ENCODE measurements around the gene ARHGEF38.

ARHGEF38 gene

GRCh38 chr4:105619188-105619931 is 66.9 kb downstream of the ARHGEF38 start:
- no peak for DNase-seq

DNA sequence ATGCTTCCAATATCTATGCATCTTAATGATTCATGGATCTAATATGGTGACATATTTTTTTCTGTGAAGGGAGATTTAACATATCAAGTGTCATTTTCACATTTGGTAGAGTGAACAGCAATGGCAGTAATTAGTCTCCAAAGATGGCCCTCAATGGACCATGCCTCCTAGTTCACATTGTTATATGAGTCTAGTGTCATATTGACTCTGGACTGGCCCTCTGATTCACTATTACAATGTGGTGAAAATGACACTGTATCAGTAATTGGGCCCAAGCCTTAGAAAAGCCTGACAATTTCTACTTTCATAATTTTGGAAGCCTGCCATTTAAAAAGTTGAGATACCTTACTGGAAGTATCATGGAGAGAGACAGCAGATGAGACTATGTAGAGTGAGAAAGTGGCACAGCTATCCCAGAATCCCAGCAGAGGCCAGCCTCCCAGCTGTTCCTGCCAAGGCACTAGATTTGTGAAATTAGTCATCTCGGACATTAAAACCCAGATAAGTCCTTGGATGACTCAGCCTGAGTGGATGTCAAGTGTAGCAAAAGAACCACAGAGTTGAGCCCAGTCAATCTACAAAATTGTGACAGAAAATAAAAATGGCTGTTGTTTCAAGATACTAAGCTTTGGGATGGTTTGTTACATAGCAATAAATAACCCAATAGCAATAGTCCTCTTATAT is 68.4 kb downstream of the ARHGEF38 start:
- DNase-seq: no peak

- no peak for DNase-seq
Measured at GRCh38 chr4:105622269-105622668, 69.8 kb downstream of the ARHGEF38 start.

- no peak for DNase-seq
Measured at GRCh38 chr4:105623099-105623498, 70.7 kb downstream of the ARHGEF38 start.

DNA sequence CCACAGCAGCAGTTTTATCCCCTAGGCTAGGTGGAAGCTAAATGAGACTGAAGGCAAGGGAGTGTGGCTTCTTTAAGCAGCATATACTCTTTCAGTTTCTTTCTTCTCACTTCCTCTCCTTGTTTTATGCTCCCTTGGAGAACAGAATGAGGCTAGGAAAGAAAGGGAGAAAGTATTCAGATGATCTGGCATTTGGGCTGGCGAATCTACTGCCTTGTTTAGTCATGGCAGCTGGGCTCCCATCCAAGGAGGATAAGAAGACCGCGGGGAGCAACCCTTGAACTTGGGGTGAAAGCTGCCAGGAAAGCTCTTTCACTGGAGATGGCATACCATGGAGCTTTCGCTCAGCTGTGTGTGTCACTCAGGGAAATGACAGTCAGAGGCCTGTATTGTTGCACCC is 72.1 kb downstream of the ARHGEF38 start:
- DNase-seq: no peak

DNA sequence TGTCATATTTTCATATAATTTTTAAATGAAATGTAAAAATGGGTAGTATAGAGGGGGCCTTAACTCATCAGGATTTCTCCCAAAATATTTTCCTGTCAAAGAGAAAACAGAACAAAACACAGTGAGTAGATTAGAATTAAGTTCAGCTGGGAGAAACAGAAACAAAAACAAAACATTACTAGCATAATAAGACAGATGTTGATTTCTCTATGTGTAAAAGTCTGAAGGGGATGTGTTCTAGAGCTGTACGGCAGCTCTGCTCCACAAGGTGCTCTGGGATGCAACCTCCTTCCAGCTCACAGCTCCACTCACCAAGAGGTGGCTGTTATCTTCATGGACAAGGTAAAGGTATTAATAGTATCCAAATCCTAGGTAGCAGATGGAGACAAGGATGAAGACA is 72.8 kb downstream of the ARHGEF38 start:
- DNase-seq: no peak

DNA sequence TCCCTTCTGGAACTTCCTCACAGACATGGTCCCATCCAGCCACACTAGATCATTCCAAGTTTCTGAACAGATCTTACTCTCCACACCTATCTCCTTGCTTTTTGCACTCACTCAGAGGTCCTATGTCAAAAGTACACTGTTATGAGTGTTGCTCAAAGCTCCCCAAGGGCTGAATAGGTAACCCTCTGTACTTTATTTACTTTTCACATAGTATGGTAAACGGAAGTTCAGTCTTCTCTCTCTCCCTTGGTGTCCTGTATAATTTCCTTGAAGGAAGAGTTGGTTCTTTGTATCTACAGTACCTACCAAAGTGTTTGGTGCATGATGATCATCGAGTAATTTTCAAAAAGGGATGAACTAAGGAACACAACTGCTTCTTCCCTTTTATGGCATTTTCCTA is 74.4 kb downstream of the ARHGEF38 start:
- no peak for DNase-seq

GRCh38 chr4:105627620-105628019 is 75.2 kb downstream of the ARHGEF38 start:
- DNase-seq: no peak

GRCh38 chr4:105630670-105631655 is 78.5 kb downstream of the ARHGEF38 start:
- DNase-seq: no peak

DNA sequence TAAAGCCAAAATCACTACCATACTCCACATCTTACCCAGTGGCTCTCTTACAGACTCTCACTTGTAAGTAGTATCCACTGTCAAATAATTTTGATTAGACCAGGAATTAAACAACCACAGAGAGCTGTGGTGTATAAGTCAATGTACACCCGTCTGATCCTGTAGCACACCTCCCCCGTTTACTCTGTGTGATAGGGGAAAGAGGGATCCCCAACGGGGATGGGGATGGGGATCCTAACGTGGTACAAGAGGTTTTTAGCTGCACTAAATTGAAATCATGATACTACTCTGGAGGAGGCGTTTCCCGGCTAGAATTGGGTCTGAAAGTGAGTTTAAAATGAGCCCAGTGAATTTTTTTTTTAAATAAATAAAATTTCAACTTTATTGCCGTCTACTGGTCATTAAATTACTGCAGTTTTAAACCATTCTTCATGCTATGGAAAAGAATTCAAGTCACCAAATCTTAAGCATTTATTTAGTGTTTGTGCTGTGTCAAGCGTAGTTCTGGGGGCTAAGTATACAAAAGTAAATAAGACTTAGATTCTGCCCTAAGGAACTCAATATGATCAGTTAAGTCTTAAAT is 79.5 kb downstream of the ARHGEF38 start:
- DNase-seq: no peak

GRCh38 chr4:105632599-105632998 is 80.2 kb downstream of the ARHGEF38 start:
- no peak for DNase-seq

GRCh38 chr4:105633241-105633640 is 80.8 kb downstream of the ARHGEF38 start:
- no peak for DNase-seq

DNA sequence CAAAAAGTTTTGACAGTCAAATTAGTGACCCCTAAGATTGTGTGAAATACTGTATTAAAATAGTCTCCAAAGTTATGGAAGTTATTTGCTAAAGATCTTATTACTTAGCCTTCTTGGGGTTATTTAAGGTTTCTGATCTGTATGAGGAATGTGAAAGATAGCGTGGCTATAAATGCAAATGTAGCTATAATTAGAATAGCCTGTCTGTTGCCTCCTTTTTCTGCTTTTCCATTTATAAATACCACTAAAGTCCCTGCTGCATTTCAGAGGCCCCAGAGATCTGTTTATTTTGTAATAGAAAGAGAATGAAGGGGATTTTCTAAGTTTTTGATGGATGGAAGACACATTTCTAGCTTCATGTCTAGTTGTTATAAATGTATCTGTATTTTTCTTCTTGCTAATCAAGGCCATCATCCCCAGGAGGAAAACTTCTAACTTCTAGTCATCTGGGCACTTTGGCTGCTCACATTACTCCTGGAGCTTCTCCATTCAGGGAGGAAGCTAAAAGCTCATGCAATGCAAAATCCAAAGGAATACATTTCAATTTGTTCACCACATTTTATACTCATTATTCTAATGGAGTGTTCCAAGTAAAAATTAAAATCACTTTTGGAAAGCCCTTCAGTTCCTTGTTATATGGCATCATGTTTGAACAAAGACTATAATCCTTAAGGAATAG is 82.1 kb downstream of the ARHGEF38 start:
- no peak for DNase-seq

DNA sequence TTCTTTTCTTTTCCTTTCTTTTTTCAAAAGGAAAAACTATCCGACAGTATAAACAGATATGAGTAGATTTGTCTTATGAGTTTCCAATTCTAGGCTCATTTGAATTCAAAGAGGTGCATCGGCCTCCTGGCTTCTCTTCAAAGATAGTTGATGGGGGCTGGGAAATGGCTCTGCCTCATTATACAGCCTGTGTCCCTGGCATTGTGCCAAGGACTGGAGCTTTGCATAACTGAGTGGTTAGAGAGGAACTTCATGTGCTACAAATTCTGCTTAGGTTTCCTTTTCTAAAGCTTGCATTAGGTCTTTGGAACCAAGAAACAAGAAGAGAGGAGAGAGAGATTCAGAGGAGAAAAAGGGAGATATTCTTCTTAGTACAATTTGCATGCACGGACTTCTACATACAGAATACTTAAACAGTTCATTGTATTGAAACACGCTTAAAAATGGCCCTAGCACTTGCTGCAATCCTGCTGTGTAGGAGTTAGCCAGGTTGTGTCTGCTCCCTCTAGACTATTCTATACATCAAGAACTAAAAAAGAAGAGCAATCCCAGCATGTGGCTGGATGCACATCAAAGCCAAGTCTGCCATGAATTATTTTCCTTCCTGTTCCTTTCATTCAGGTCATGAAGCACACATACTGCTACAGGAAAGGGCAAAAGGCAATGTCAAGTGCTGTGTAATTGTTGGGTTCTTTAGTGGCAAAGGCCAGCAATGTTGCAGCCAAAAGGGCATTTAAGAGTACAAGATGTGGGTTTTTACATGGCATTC is 85.2 kb downstream of the ARHGEF38 start:
- no peak for DNase-seq

DNA sequence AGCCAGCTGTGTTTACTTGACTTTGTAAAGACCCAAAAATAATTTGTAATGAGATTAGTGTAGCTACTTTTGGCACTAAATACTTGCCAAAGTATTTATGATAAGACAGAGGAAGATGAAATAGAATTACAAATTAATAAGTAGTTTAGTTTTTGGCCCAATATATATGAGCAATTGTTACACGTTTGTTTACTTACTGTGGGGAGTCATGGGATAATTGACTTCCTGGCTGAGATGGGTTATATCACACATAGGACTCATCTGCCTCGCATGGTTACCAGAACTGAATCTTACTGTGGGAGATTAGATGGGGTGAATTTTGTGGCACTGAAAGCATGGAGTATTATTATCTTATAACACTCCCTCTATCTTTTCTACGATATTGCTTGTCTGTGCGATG is 89.4 kb downstream of the ARHGEF38 start:
- no peak for DNase-seq

DNA sequence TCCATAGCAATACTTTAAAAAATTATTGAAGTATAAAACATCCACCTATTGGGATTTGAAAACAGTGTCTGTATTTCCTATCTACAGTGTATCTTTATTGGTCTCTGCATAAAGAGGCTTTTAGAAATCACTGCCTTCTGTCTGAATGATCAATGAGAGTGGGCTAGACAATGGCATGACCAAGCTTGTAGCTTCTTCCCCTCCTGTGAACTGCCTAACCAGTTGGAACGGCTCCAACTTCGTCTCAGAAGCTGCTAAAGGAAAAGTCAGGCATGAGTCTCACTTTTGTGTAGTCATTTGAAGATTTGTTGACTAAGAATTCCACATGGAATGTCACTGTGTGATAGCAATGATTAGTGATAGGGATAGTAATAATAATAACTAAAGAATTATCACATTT is 91.8 kb downstream of the ARHGEF38 start:
- no peak for DNase-seq

GRCh38 chr4:105645440-105645839 is 93.0 kb downstream of the ARHGEF38 start:
- DNase-seq: no peak

DNA sequence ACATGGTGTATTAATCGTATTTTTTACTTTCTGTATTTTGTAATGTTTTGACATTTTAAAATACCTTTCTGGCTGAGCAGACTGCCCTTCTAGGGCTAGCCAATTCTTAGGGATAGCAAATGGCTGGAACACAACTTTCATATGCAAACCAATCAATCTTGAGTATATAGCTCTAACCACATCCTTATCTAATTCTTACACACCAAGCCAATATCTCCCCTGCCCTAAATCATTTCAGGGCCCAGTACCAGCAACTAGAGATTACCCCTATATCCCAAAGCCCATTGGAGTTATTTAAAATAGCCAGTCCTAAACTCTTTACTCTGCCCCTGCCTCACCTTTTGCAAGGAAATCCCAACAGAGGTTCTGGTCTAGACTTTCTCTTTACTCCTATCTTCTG is 97.8 kb downstream of the ARHGEF38 start:
- no peak for DNase-seq

DNA sequence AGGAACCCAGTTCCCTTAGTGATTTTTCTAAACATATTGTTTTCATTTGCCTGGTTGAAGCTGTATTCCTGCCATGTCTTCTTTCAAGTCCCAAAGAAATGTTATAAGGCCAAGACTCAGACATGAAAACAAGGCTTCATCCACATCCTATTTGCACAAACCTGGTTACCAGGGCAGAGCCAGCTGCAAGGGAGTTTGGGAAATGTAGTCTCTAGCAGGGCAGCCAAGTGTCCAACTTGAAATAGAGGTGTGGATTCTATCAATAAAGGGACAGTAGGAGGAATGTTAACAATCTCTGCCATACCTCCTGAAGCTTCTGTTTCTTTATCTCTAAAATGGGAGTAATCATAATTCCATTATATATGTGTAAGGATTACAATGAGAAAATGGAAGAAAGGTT is 99.5 kb downstream of the ARHGEF38 start:
- DNase-seq: no peak

DNA sequence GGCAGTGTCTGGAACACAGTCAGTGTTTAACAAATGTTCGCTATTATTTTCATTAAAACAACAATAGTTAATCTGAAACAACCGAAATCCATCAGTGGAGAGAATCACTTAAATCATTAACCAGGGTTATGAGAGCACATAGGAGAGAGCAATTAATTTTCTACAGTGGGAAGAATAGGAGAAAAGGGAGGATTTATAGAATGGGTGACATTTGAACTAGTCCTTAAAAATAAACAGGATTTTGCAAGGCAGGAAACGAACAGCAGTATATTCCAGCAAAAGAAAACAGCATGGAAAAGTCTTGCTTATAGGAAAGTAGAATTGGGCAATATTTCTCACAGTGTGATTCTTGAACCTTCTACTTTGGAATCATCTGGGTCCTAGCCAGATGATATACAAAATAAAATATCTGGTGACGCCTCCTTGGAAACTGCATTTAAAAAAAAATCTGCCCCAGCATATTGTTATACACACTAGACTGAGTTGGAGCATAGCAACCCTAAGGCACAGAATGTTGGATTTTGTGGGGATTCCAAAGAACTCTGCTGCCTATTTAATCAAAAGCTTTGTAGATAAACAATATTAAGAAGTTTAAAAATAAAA is 100.0 kb downstream of the ARHGEF38 start:
- no peak for DNase-seq

DNA sequence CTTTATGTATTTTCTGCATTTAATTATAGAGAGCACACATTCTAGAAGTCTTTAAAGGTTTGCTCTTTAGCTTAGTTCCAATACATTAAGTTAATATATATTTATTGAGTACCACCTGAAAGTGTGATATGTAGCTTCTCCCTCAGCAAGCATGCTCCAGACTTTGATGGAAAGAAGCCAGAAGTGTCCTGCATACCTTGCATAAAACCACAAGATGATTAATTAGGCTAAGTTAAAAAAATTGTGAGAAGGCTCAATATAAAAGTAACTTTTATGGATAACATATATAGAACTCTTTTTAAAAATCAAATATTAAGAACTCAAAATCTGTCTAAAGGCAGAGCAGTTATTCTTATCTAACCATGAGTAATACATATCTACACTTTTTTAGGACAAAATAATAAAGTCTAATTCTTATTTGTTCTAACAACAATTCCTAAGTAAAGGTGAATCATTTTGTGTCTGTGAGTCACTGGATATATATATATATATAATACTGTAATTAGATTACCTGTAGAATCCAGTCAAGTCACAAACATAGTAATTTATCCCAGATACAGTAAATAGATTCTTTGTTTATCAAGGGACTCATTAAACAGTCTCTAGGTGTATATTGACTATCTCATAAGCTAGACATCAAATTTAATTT is 104.8 kb downstream of the ARHGEF38 start:
- no peak for DNase-seq

Measured in GDM1 (cell line).